IPS-NIHi7 (cell line): ENCODE measurements around the gene NUDT19.
"Not testable (repeated sequence)": the region's sequence is repeated elsewhere in the genome, so short reads cannot be mapped to it uniquely, and the experiment has no call there.

Experiments used
- DNase-seq: peaks from one replicate; pipeline ENCODE4 v3.0.0; 2012; ENCODE audit warnings: mixed read lengths; ENCODE audit errors: extremely low spot score

The NUDT19 gene

GRCh38 chr19:32708457-32708856, 16.8 kb downstream of the NUDT19 start:
- DNase-seq, result no peak

DNA sequence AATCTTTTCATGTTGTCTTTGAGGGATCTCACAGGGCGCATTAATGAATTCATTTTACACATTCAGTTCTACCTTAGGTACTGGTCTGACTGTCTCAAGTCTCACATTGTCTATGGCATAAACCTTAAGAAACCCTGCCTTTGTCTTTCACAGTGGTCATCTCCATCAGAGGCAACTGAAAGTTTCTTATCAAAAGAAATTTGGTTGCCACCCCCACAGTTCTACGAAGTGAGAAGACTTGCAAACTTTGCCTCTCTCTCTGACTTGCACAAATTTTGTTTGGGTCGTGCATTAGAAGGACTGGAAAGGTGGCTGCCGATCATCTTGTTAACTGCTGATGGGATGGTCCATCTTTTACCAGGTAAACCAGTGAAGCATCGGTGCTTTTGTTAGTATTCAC, 17.4 kb downstream of the NUDT19 start:
- no peak for DNase-seq

DNA sequence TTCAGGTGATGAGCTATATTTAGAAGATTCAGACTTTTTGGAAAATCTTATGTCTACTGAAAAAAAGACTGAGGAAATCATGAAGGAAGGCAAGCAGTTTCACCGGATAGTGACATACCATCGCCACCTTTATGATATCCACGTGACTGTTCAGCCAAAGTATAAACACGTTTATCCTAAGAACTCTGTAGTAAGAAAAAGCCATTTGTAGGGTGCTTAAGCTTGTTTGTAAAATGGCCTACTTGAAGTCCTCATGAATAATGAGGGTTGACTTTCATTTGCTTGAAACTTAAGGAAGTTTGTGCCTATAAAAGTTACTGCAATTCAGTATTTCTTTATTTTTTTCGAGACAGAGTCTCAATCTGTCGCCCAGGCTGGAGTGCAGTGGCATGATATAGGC, 20.1 kb downstream of the NUDT19 start:
- no peak for DNase-seq

DNA sequence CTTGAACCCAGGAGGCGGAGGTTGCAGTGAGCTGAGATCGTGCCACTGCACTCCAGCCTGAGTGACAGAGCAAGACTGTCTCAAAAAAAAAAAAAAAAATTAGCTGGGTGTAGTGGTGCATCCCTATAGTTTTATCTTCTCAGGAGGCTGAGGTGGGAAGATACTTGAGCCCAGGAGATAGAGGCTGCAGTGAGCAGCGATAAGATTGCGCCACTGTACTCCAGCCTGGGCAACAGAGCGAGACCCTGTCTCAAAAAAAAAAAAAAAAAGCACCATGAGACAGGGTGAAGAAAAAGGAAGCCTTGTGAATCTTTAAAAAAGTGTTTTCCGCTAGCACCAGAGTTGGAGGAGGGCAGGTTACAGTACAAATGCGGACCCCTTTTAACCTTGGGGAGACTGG, 24.6 kb downstream of the NUDT19 start:
- not testable (repeated sequence) for DNase-seq

DNA sequence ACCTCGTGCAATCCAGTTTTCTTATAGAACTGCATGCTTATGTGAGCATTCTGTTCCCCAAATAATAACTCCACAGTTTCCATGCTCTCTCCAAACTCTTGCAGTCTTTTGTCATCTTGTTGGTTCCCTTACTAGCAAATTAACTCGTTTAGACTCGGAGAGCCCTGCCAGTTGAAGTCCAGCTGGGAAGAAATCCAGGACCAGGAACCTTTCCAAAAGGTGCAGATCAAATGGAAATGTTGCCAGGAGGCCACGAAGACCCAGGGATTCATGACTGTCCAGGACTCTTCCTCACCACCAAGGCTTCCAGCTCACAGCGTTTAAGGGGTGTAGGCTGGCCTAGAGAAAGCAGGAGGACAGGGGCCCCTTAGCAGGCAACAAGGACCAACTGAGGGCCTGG, 25.9 kb downstream of the NUDT19 start:
- DNase-seq, result no peak

GRCh38 chr19:32718286-32718685, 26.7 kb downstream of the NUDT19 start:
- DNase-seq, result no peak

DNA sequence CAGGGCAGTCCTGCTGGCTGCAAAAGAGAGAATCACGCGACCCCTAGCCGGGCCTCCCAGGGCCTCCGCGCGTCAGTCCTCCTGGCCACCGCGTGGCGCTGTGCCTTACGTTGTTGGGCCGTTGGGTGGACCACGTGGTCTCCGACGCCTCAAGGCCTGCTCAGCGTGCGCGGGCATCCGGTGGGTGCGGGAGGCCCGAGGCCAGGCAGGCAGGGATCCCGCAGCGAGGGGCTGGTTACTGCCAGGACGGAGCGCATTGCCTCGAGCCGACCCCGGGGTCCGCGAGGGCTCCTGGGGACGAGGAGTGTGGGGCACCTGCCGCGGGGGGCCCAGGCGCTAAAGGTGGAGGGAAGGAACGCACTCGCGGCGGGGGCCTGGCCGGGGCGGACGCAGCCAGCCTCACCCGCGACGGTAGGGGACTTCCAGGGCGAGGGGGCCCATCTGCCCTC, 28.0 kb downstream of the NUDT19 start, which contains the start of gene TDRD12:
TDRD12 (plus strand) TSS at position 157 of the 449 bp plus-strand sequence. CDS start 306 bp downstream, outside the sequence.
- peak; percentile 61 for DNase-seq

DNA sequence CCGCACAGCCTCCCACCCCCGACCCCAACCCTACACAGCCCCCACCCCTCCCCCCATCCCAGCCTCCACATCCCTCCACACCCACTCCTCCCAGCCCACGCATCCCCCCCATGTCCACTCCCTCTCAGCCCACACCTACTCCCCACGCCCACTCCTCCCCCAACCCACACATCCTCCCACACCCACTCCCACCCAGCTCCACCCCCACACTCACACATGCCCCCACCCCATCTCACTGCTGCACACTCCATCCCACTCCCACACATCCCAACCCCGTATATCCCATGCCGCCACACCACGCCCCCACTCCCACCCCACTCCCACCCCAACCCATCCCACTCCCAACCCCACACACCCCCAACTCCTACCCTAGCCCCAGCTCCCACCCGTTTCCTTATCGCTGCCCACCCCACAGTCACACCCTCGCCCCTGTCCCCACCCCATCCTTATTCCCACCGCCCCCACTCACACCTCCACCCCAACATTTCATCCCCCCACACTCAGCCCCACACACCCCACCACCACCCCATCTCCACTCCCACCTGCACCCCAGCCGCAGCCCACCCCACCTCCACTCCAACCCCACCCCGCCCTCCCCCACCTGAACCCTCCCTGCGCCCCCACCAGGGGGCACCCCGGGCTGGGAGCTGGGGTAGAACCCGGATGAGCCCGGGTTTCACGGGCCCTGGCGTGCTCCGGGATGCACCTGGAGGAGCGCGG, 28.8 kb downstream of the NUDT19 start:
- DNase-seq, result peak; percentile 60

GRCh38 chr19:32720936-32721250, 29.3 kb downstream of the NUDT19 start:
- DNase-seq, result no peak

DNA sequence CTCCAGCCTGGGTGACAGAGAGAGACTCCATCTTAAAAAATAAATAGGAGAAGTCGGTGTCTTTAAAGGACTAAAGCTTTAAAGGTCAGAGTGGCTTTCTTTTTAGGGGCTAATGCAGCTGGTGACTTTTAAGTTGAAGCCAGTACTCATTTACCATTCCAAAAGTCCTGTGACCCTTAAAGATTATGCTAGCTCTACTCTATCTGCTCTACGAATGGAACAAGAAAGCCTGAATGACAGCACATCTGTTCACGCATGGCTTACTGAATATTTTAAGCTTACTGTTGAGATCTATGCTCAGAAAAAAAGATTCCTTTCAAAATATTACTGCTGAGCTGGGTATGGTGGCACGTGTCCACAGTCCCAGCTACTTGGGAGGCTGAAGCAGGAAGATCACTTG, 44.3 kb downstream of the NUDT19 start:
- DNase-seq, result no peak

GRCh38 chr19:32743021-32743420, 51.4 kb downstream of the NUDT19 start:
- no peak for DNase-seq

DNA sequence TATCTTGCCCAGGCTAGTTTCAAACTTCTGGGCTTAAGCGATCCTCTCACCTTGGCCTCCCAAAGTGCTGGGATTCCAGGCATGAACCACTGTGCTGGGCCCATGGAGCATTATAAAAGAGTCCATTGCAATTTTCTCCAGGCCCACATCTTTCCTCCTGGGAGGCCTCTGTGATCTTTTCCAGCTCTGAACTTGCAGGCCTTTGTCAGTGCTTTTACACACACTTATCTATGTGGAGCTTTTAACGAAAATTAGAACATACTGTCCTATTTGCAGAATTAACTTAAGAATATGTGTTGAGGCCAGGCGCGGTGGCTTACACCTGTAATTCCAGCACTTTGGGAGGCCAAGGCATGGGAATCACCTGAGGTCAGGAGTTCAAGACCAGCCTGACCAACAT, 51.8 kb downstream of the NUDT19 start:
- no peak for DNase-seq

DNA sequence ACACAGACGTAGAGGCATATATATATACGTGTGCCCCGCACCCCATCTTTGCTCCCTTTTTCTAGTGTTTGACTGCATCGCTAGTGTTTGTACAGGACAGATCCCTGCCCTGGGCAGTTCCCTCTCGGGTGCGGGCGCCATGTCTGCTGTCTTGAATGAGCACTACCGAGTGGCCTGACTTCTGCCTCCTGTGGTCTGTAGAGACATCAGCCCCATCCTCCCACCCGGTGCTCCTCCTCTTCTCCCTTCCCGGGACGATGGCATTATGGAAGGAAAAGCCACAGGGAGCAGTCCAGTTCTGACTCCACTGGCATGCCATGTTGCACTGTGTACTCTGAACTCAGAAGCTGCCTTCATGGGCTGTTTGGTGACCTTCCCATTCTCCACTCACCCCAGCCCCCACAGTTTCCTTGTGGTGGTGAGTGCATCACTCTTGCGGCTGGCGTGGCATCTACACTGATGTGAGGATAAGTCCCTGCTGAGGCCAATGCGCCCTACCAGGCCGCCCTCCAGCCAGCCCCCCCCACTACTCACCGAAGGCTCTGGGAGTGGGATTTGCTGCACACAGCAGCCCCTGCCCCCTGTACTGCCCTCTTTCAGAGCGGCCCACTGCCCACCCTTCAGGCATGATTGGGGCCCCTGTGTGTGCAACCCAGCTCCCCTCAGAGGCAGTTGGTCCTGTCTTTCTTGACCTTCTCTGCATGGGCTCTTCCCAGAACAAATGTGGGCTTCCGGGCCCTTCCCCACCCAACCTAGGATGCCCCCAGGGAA, 53.1 kb downstream of the NUDT19 start:
- no peak for DNase-seq

GRCh38 chr19:32745594-32746251, 54.1 kb downstream of the NUDT19 start:
- not testable (repeated sequence) for DNase-seq

DNA sequence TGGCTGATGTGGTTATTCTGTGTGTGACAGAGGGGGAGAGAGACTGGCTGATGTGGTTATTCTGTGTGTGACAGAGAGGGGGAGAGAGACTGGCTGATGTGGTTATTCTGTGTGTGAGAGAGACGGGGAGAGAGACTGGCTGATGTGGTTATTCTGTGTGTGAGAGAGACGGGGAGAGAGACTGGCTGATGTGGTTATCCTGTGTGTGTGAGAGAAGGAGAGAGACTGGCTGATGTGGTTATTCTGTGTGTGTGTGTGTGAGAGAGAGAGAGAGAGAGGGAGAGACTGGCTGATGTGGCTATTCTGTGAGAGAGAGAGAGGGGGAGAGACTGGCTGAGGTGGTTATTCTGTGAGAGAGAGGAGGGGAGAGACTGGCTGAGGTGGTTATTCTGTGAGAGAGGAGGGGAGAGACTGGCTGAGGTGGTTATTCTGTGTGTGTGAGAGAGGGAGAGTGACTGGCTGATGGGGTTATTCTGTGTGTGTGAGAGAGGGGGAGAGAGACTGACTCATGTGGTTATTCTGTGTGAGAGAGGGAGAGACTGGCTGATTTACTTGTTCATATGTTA, 55.1 kb downstream of the NUDT19 start:
- not testable (repeated sequence) for DNase-seq

DNA sequence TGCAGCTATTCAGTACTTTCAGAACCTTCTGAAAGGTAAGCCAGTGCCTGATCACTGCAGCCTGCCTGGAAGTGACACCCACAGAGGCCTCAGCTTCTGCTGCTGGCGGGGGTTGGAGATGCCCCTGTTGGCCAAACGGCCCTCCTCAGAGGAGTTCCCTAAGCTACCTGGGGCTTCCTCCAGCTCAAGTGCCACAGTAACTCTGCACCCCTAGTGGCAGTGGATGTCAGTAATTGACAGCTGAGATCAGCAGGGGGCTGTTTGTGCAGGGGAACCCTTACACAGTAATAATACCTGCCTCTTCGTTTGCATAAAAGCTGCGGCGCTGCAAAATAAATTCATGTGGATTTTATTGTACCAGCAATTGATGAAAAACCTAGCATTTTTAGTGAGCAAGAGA, 56.9 kb downstream of the NUDT19 start:
- peak; percentile 26 for DNase-seq

- DNase-seq, result no peak
Measured at GRCh38 chr19:32748948-32749347, 57.3 kb downstream of the NUDT19 start.

- no peak for DNase-seq
Measured at GRCh38 chr19:32749361-32749760, 57.7 kb downstream of the NUDT19 start.

GRCh38 chr19:32750441-32751055, 58.9 kb downstream of the NUDT19 start:
- no peak for DNase-seq

- DNase-seq, result no peak
Measured at GRCh38 chr19:32751066-32751465, 59.4 kb downstream of the NUDT19 start.

DNA sequence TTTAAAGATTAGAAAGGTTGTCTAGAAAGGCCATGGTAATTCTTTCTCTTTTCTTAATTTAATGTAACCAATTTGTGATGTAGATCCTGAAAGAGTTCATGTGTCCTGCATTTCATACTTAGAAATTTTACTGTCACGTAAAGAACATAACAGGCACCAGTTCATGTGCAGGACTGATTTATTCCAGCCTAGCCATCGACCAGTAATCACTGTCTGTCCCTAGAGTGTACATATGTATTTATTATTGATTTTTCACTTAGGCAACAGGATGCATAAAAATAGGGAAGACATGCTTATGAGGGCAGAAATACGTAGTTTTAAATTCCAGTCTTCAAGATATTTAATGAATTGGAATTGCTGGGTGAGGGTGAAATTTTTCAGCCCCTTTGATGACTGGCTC, 65.6 kb downstream of the NUDT19 start:
- DNase-seq, result no peak
